ENCODE data around the gene CD55.

Gene CD55

DNA sequence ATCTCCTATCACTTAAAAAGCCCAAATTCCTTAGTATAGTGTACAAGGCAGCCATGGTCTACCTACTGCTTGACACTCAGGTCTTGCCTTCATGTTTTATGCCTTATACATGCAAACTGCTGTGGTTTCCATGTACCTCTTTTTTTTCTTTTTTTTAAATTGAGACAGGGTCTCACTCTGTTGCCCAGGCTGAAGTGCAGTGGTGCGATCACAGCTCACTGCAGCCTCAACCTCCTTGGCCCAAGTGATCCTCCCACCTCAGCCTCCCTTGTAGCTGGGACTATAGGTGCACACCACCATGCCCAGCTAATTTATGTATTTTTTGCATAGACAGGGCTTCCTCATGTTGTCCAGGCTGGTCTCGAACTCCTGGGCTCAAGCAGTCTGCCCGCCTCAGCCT lies 8.0 kb downstream of the CD55 start:
- no peak for DNase-seq
- TF ChIP-seq GATA1 (IDR thresholded peaks at IDR 0.05; ENCODE audit: low read depth, low read length) (no peak), POLR2A (IDR thresholded peaks at IDR 0.05; ENCODE audit: low read length) (peak; percentile 21)

DNA sequence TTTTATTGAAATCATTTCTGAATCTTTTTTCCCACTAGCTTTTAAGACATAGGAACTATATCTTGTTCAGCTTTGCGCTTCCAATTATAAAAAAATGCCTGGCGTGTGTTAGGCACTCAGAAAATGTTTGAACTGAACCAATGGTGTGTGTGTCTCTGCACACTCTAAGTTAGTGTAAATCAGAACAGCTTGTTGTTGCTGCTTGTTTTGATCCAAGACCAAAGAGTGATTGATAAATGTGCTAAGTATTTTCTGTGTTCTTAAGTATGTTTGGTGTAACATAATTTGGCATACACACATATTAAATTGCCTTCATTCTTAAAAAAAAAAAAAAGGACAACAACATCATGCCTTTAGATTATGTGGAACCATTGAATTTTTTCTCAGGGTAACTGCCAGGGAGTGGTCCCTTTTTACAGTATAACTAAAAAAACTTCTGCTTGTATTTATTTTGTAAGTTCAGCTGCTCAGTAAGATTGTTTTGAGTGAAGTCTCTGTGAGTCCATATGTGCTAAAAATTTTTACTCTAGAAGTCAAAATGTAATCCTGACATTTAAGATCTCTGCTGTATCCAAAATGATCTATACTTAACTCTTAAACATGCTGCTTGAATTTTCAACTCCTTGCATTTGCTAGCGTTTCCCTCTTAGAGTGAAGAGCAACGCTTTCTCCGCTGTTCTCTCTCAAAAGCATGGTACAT lies 8.7 kb downstream of the CD55 start:
- DNase-seq = no peak
- no peak for TF ChIP-seq GATA1 (IDR thresholded peaks at IDR 0.05; ENCODE audit: low read depth, low read length)
- no peak for TF ChIP-seq POLR2A (IDR thresholded peaks at IDR 0.05; ENCODE audit: low read length)

DNA sequence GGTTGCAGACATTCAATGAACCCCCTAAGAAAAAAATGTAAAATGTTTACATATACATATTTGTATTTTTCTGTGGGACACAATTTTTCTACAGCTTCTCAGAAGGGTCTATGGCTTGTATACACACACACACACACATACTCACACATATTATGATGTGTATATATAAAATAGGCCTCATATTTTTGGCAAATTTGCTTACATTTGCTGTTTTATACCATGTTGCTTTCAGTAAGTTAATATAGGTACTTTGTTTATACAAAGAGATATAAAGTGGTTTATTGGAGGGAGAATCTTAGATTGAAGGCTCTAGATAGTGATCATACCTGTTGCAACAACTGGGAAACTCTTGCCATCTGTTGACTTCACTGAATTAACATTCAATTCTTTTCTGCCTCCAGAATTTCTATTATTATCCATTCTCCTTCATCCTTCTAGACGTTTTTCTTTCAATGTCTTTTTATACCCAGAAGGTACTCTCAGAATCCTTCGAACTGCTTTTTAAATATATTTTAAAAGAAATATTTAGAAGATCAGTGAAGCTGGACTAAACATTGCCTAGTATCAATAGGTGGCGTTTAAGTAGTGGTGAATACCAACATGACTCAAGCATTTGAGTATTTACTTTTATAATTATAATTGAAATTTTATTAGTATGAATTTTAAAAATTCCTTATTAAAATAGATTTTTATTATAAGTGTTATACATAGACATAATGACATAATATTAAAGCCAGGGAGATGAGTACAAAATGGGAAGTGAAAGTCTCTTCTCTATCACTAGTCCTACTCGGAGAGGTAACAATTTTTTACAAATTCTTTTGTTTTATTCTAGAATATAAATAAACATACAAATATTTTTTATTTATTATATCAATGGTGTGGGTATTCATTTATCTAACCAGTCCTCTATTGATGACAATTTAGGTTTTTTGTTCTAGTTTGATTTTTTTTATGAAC lies 10.2 kb downstream of the CD55 start:
- DNase-seq = no peak
- TF ChIP-seq GATA1 (IDR thresholded peaks at IDR 0.05; ENCODE audit: low read depth, low read length) (no peak), POLR2A (IDR thresholded peaks at IDR 0.05; ENCODE audit: low read length) (no peak)

DNA sequence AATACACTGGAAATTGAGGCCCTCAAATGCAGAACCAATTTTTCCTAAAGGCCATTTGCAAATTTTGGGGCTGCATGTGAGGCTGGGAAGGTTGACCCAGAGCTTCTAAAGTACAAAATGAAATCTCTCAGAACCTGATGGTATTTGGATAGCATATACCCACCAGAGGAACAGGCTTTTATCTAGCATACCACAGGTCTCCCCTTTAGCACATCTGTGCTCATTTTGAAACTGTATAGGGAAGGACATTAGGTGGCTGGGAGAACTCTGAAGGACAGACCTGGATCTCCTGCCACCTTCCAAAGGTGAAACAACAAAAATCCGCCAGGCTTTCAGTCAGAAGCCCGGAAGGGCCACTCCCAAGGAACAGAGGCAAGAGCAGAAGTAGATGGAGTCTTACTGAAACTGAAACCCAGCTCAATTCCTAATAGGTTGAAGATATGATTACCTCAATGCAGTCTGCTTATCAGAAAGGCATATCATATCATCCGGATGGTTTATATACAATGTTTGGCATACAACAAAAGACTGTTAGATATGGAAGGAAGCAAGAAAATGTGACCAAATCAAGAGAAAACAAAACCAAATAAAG lies 11.6 kb downstream of the CD55 start:
- no peak for TF ChIP-seq POLR2A (IDR thresholded peaks at IDR 0.05; ENCODE audit: low read length)
- no peak for TF ChIP-seq GATA1 (IDR thresholded peaks at IDR 0.05; ENCODE audit: low read depth, low read length)

DNA sequence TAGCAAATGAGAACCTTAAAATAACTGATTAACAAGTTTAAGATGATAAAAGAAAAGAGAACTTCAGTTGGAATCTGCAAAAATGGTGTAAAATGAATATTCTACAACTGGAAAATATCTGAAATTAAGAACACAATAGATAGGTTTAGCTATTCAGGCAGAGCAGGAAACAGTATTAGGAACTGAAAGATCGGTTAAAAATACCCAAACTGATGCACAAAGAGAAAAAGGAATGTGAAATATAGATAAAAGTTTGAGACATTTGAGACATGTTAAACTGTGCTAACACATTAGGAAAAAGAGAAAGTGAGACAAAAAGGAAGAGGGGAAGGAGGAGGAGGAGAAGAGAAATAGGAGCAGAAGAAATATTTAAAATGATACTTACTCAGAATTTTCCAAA lies 12.1 kb downstream of the CD55 start:
- TF ChIP-seq POLR2A (IDR thresholded peaks at IDR 0.05; ENCODE audit: low read length) (no peak), GATA1 (IDR thresholded peaks at IDR 0.05; ENCODE audit: low read depth, low read length) (no peak)
- no peak for DNase-seq

More for the DNA sequence above, 11.6 kb downstream of the CD55 start:
- DNase-seq = no peak

DNA sequence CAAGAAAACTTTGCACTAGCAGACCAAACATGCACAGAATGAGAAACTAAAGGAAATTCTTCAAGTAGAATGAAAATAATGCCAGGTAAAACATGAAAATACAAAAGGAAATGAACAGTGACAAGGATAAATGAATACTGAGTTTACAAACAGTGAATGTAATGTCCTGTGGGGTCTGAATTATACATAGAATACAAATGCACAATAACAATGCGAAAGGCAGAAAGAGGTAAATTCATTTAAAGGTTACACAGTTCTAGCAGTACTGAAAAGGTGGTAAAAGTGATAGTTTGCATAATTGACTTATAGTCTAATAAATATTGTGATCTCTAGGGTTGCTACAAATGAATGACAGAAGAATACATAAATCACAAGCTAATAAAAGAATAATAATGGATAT lies 12.9 kb downstream of the CD55 start:
- TF ChIP-seq GATA1 (IDR thresholded peaks at IDR 0.05; ENCODE audit: low read depth, low read length) (no peak), POLR2A (IDR thresholded peaks at IDR 0.05; ENCODE audit: low read length) (no peak)
- DNase-seq = no peak

DNA sequence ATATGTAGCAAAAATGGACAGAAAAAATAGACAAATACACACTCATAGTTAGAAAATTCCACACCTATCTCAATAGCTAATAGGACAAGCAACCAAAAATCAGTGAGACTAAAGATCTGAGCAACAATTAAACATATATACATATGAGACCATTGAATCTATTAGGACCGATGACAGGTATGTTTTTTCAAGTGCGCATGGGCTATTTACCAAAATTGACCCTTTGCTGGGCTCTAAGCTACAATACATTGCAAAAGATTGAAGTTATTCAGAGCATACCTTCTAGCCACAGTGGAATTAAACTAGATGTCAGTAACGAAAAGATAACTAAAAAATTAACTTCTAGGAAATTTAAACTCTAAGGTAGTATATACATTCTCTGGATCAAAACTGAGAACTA lies 13.7 kb downstream of the CD55 start:
- no peak for DNase-seq
- no peak for TF ChIP-seq GATA1 (IDR thresholded peaks at IDR 0.05; ENCODE audit: low read depth, low read length)
- no peak for TF ChIP-seq POLR2A (IDR thresholded peaks at IDR 0.05; ENCODE audit: low read length)

DNA sequence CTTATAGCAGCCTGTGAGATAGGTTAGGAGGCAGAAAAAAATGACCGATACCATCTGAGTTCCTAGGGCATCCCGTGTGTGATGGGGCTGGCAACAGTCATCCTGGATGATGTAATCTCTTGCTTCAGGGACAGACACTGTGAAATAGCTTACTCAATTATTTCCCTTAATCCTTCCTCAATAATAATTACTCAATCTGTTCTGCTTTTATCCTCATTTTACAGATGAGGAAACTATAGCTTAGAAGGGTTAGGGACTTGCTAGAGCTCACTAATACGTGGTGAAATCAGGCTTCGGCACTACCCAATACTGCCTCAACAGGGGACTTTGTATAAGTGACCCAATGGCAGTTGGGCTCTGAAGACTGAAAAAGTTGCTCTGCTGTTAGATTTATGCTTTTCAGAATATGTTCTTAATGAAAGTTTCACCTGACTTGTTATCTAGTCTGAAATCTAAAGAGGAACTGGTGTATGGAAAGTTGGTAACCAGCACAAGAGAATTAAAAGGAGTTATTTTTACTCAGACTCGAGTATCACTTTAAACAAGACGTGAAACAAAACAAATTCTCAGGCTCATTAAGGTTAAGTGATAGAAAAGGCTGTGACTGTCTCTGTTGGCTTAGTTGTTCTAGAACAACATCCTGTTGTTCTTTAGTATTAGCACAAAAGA lies 14.4 kb downstream of the CD55 start:
- TF ChIP-seq GATA1 (IDR thresholded peaks at IDR 0.05; ENCODE audit: low read depth, low read length) (no peak), POLR2A (IDR thresholded peaks at IDR 0.05; ENCODE audit: low read length) (no peak)
- peak in 1 of 2 experiments; percentile 48 for DNase-seq

DNA sequence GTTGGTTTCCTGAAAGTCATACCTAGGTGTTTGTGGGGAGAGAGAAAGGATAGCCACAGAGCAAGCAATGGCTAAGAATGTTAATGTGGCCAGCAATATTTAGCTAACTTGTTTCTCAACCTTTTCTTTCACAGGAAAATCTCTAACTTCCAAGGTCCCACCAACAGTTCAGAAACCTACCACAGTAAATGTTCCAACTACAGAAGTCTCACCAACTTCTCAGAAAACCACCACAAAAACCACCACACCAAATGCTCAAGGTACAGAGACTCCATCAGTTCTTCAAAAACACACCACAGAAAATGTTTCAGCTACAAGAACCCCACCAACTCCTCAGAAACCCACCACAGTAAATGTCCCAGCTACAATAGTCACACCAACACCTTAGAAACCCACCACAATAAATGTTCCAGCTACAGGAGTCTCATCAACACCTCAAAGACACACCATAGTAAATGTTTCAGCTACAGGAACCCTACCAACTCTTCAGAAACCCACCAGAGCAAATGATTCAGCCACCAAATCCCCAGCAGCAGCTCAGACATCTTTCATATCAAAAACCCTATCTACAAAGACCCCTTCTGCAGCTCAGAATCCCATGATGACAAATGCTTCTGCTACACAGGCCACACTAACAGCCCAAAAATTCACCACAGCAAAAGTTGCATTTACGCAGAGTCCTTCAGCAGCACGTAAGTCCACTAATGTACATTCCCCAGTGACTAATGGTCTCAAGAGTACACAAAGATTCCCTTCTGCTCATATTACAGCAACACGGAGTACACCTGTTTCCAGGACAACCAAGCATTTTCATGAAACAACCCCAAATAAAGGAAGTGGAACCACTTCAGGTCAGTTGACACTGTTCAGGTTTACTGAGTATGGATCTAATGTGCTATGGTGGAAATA lies 15.3 kb downstream of the CD55 start:
- TF ChIP-seq POLR2A (IDR thresholded peaks at IDR 0.05; ENCODE audit: low read length) (peak; percentile 21), GATA1 (IDR thresholded peaks at IDR 0.05; ENCODE audit: low read depth, low read length) (no peak)
- DNase-seq = no peak

DNA sequence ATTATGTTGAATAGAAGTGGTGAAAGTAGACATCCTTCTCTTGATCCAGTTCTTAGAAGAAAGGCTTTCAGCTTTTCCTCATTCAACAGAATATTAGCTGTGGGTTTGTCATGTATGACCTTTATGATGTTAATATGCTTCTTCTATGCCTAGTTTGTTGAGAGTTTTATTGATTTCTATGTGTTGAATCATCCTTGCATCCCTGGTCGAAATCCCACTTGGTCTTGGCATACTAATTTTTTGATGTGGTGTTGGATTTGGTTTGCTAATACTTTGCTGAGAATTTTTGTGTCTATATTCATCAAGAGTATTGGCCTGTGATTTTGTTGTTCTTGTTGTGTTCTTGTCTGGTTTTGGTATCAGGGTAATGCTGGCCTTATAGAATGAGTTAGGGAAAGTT lies 20.9 kb downstream of the CD55 start:
- no peak for DNase-seq
- TF ChIP-seq POLR2A (IDR thresholded peaks at IDR 0.05; ENCODE audit: low read length) = no peak
- no peak for TF ChIP-seq GATA1 (IDR thresholded peaks at IDR 0.05; ENCODE audit: low read depth, low read length)

DNA sequence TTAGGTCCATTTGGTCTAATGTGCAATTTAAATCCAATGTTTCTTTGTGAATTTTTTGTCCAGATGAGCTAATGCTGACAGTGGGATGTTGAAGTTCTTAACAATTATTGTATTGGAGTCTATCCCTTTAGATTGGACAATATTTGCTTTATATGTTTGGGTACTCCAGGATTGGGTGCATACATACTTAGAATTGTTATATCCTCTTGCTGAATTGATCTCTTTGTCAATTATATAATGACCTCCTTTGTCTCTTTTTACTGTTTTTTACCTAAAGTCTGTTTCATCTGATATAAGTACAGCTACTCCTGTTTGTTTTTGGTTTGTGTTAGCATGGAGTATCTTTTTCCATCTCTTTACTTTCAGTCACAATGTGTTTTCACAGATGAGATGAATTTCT lies 22.2 kb downstream of the CD55 start:
- no peak for DNase-seq
- no peak for TF ChIP-seq POLR2A (IDR thresholded peaks at IDR 0.05; ENCODE audit: low read length)
- TF ChIP-seq GATA1 (IDR thresholded peaks at IDR 0.05; ENCODE audit: low read depth, low read length) = no peak

DNA sequence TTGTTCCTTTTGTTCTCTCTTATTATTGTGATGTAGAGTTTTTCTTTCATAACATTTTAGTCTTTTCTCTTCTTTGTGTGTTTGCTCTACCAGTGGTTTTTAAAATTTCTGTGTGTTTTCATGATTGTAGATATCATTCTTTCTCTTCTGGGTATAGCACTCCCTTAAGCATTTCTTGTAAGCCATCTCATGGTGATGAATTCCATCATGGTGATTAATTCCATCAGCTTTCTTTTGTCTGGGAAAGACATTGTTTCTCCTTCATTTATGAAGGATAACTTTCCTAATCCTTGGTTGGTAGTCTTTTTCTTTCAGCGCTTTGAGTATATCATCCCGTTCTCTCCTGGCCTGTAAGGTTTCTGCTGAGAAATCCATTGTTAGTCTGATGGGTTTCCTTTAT lies 22.7 kb downstream of the CD55 start:
- DNase-seq = no peak
- TF ChIP-seq GATA1 (IDR thresholded peaks at IDR 0.05; ENCODE audit: low read depth, low read length) (no peak), POLR2A (IDR thresholded peaks at IDR 0.05; ENCODE audit: low read length) (no peak)
